ENCODE results near the gene PPP1R7. TPM values are rescaled to one million over a fixed set of nuclear protein-coding genes. Genes with fewer than 3 reads are reported as not detected.

Gene PPP1R7
- polyA plus RNA-seq, 1 of the 3 experiments (the other 2 are of a cell fraction) = 56.9 TPM

GRCh38 chr2:241228860-241229516 is 78.7 kb downstream of the PPP1R7 start:
- TF ChIP-seq, protein P1, sequence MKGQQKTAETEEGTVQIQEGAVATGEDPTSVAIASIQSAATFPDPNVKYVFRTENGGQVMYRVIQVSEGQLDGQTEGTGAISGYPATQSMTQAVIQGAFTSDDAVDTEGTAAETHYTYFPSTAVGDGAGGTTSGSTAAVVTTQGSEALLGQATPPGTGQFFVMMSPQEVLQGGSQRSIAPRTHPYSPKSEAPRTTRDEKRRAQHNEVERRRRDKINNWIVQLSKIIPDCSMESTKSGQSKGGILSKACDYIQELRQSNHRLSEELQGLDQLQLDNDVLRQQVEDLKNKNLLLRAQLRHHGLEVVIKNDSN (IDR thresholded peaks at IDR 0.05; ENCODE audit: borderline replicate concordance, low read depth) = no peak
- TF ChIP-seq, protein P2, sequence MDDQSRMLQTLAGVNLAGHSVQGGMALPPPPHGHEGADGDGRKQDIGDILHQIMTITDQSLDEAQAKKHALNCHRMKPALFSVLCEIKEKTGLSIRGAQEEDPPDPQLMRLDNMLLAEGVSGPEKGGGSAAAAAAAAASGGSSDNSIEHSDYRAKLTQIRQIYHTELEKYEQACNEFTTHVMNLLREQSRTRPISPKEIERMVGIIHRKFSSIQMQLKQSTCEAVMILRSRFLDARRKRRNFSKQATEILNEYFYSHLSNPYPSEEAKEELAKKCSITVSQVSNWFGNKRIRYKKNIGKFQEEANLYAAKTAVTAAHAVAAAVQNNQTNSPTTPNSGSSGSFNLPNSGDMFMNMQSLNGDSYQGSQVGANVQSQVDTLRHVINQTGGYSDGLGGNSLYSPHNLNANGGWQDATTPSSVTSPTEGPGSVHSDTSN (IDR thresholded peaks at IDR 0.05) = no peak
- TF ChIP-seq GATA2 (CRISPR knock-in tag; IDR thresholded peaks at IDR 0.05) (no peak), FOSL2 (IDR thresholded peaks at IDR 0.05; ENCODE audit: borderline replicate concordance, low read depth) (no peak), CHD2 (IDR thresholded peaks at IDR 0.05; ENCODE audit: low read length, partially characterized antibody) (no peak), RFX5 (IDR thresholded peaks at IDR 0.05; ENCODE audit: low read length) (no peak), FOXM1 (IDR thresholded peaks at IDR 0.05; ENCODE audit: low read depth) (no peak), USF2 (IDR thresholded peaks at IDR 0.05; ENCODE audit: borderline replicate concordance, low read depth, low read length) (no peak), MEF2A (IDR thresholded peaks at IDR 0.05; ENCODE audit: borderline replicate concordance, low read depth) (no peak), ZBTB33 (IDR thresholded peaks at IDR 0.05; ENCODE audit: borderline replicate concordance, low read depth) (no peak), TEAD4 (IDR thresholded peaks at IDR 0.05; ENCODE audit: borderline replicate concordance, insufficient read depth) (no peak)
- TF ChIP-seq, protein P3, sequence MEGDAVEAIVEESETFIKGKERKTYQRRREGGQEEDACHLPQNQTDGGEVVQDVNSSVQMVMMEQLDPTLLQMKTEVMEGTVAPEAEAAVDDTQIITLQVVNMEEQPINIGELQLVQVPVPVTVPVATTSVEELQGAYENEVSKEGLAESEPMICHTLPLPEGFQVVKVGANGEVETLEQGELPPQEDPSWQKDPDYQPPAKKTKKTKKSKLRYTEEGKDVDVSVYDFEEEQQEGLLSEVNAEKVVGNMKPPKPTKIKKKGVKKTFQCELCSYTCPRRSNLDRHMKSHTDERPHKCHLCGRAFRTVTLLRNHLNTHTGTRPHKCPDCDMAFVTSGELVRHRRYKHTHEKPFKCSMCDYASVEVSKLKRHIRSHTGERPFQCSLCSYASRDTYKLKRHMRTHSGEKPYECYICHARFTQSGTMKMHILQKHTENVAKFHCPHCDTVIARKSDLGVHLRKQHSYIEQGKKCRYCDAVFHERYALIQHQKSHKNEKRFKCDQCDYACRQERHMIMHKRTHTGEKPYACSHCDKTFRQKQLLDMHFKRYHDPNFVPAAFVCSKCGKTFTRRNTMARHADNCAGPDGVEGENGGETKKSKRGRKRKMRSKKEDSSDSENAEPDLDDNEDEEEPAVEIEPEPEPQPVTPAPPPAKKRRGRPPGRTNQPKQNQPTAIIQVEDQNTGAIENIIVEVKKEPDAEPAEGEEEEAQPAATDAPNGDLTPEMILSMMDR (IDR thresholded peaks at IDR 0.05) = no peak
- no peaks in the 10 kb centered on the region for H3K9me2 ChIP-seq
- H4K20me1 ChIP-seq (ENCODE audit: insufficient read depth) = peaks cover 55% of the 10 kb centered on the region
- ChIA-PET POLR2A (no interaction called here), CTCF (interaction anchor here (1.0 to 1.2 kb wide), 3 partner anchors 150 to 378 kb away, joined by 3 to 5 read pairs (median 3); no protein-coding TSS in a partner anchor)
- peaks cover 5 to 16% of the 10 kb centered on the region in 2 experiments; a peak in 1 of 4 replicates for H3K4me1 ChIP-seq (ENCODE audit: control insufficient read depth in 1 of 2, insufficient read depth in 2 of 2, low read depth in 1 of 2, low read length in 1 of 2)
- H3K79me2 ChIP-seq (ENCODE audit: insufficient read depth) = peaks cover 12% of the 10 kb centered on the region
- no peak for DNase-seq
- peaks cover 23% of the 10 kb centered on the region for H3F3A ChIP-seq (replicated peaks; ENCODE audit: insufficient read depth)
- no peaks in the 10 kb centered on the region for H3K9me3 ChIP-seq
- H3K27ac ChIP-seq (ENCODE audit: low read depth in 2 of 2, low read length in 1 of 2) = no peak overlapping the region
- no peak overlapping the region for H2AFZ ChIP-seq (ENCODE audit: low read depth)
- peaks cover 24 to 69% of the 10 kb centered on the region in 2 experiments for H3K36me3 ChIP-seq (replicated peaks in 1 of 2; ENCODE audit: control insufficient read depth in 1 of 2, insufficient read depth in 2 of 2, low read length in 1 of 2)
- H3K27me3 ChIP-seq (ENCODE audit: insufficient read depth) = no peaks in the 10 kb centered on the region
- no peak overlapping the region for H3K4me2 ChIP-seq
- H3K4me3 ChIP-seq (ENCODE audit: low read depth in 2 of 2, low read length in 1 of 2) = no peak overlapping the region
- H3K9ac ChIP-seq = no peak overlapping the region
- 84% methylated on average over 18 of the region's 20 CpGs for WGBS (ENCODE audit: low lambda C conversion rate)
